Measurements from ENCODE around the gene TMEM52. TPM values are rescaled to one million over a fixed set of nuclear protein-coding genes. Genes with fewer than 3 reads are reported as not detected.
A peak's percentile ranks its signal among the peaks of the same experiment; 100 is the strongest.

Gene TMEM52
- total RNA-seq, 1 experiment from 2014 or later, result 4.1 TPM

DNA sequence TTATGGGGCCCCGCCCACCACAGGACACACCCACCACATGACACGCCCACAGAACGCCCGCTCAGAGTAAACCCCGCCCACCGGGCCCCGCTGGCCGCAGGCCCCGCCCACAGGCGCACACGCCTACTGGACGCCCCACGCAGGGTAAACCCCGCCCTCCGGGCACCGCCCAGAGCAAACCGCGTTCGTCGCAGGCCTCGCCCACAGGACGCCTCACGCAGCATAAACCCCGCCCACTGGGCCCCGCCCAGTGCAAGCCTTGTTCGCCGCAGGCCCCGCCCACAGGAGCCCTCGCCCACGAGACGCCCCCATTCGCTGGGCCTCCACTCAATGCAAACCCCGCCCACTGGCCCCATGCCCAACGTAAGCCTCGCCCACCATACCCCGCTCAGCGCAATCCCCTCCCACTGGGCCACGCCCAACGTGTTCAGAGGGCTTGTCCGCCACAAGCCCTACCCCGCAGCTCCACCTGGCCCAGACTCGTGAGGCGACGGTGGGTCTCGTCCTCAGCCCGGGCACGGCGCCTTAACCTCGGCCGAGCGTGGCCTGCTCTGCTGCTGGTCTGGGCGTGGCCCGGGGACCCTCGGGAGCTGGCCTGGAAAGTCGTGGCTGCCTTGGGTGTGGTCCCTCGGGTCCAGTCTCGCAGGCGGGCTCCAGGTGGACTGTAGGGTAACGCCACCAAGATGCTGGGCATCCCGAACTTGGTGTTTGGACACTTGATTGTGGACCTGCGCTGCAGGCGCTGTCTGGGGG is 401 bp upstream of the TMEM52 start:
- H3K36me3 ChIP-seq (ENCODE audit: insufficient read depth, low read length, poor library complexity, severe bottlenecking), result no peaks in the 10 kb centered on the region
- peak; percentile 99 for DNase-seq (ENCODE audit: low spot score)
- H3K4me3 ChIP-seq (ENCODE audit: low read depth, low read length, poor library complexity, severe bottlenecking), result peak overlapping the region; percentile 62
- ChIA-PET POLR2A (ENCODE audit: low non-redundant PET) (no interaction called here), CTCF (no interaction called here)
- peaks cover 13% of the 10 kb centered on the region for H3K4me1 ChIP-seq (ENCODE audit: insufficient read depth, low read length, poor library complexity, severe bottlenecking)
- intact Hi-C loops (cut with micrococcal nuclease; ENCODE audit: unreplicated experiment), result no loop called here
- TF ChIP-seq, protein P1, sequence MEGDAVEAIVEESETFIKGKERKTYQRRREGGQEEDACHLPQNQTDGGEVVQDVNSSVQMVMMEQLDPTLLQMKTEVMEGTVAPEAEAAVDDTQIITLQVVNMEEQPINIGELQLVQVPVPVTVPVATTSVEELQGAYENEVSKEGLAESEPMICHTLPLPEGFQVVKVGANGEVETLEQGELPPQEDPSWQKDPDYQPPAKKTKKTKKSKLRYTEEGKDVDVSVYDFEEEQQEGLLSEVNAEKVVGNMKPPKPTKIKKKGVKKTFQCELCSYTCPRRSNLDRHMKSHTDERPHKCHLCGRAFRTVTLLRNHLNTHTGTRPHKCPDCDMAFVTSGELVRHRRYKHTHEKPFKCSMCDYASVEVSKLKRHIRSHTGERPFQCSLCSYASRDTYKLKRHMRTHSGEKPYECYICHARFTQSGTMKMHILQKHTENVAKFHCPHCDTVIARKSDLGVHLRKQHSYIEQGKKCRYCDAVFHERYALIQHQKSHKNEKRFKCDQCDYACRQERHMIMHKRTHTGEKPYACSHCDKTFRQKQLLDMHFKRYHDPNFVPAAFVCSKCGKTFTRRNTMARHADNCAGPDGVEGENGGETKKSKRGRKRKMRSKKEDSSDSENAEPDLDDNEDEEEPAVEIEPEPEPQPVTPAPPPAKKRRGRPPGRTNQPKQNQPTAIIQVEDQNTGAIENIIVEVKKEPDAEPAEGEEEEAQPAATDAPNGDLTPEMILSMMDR (conservative IDR thresholded peaks at IDR 0.05; ENCODE audit: low read depth, low read length), result no peak
- no peak for TF ChIP-seq EZH2 (IDR thresholded peaks at IDR 0.05; ENCODE audit: borderline replicate concordance, low read depth, low read length, poor library complexity, severe bottlenecking)
- BruUV-seq (replicated peaks), result no TSS peak
- peak overlapping the region; percentile 65 for H3K27ac ChIP-seq (ENCODE audit: low read depth, low read length, poor library complexity, severe bottlenecking)
- H3K27me3 ChIP-seq (replicated peaks; ENCODE audit: insufficient read depth, low read depth, low read length, poor library complexity), result no peaks in the 10 kb centered on the region
- H3K9me3 ChIP-seq (ENCODE audit: low read depth, low read length, poor library complexity, severe bottlenecking), result no peaks in the 10 kb centered on the region

DNA sequence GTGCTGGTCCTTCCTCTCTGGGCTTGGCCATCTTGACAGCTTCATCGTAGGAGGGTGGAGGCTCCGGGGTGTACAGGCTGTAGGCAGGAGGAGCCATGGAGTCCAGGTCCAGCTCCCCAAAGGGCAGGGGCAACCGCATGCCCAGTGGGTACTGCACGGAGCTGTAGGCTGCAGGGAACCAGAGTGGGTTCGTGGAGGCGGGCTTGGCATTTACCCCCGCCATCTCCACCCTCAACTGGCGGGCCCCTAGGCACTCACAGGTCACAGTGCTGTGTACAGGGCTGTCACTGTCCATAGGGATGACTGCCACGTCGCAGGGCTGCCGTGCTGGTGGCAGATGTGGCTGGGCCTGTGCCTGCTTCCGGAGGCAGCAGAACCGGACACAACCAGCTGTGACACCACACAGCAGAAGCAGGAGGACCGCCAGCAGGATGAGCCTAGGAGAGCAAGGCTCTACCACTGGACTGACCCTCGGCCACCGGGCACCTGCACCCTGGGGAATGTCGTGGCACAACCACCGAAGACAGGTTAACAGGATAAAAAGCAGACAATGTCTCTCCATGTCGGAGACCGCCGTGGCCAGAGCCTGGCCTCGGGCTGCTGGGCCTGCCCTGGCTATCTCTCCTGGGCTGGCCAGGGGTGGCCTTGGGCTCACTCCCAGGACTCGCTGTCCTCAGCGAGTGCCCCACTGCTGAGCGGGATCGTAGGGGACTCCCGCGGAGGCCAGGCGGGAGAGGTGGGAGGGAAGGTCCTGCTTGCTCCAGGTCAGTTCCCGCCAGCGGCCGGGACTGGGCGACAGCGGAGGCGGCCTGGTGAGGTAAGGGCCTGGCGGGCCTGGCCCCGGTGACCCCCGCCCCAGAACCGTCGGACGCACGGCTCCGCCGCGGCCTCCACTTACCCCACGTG is 831 bp downstream of the TMEM52 start:
- H3K27ac ChIP-seq (ENCODE audit: low read depth, low read length, poor library complexity, severe bottlenecking), result peak overlapping the region; percentile 65
- peaks cover 13% of the 10 kb centered on the region for H3K4me1 ChIP-seq (ENCODE audit: insufficient read depth, low read length, poor library complexity, severe bottlenecking)
- no TSS peak for BruUV-seq (replicated peaks)
- TF ChIP-seq EZH2 (IDR thresholded peaks at IDR 0.05; ENCODE audit: borderline replicate concordance, low read depth, low read length, poor library complexity, severe bottlenecking), result no peak
- TF ChIP-seq, protein P1 (conservative IDR thresholded peaks at IDR 0.05; ENCODE audit: low read depth, low read length), result no peak
- peak overlapping the region; percentile 62 for H3K4me3 ChIP-seq (ENCODE audit: low read depth, low read length, poor library complexity, severe bottlenecking)
- intact Hi-C loops (cut with micrococcal nuclease; ENCODE audit: unreplicated experiment), result no loop called here
- no peaks in the 10 kb centered on the region for H3K9me3 ChIP-seq (ENCODE audit: low read depth, low read length, poor library complexity, severe bottlenecking)
- DNase-seq (ENCODE audit: low spot score), result no peak
- CTCF ChIA-PET, result no interaction called here
- POLR2A ChIA-PET (ENCODE audit: low non-redundant PET), result interaction anchor here (0.6 kb wide), 1 partner anchor 9 kb away, joined by 6 read pairs; no protein-coding TSS in a partner anchor
- no peaks in the 10 kb centered on the region for H3K27me3 ChIP-seq (replicated peaks; ENCODE audit: insufficient read depth, low read depth, low read length, poor library complexity)
- H3K36me3 ChIP-seq (ENCODE audit: insufficient read depth, low read length, poor library complexity, severe bottlenecking), result no peaks in the 10 kb centered on the region

DNA sequence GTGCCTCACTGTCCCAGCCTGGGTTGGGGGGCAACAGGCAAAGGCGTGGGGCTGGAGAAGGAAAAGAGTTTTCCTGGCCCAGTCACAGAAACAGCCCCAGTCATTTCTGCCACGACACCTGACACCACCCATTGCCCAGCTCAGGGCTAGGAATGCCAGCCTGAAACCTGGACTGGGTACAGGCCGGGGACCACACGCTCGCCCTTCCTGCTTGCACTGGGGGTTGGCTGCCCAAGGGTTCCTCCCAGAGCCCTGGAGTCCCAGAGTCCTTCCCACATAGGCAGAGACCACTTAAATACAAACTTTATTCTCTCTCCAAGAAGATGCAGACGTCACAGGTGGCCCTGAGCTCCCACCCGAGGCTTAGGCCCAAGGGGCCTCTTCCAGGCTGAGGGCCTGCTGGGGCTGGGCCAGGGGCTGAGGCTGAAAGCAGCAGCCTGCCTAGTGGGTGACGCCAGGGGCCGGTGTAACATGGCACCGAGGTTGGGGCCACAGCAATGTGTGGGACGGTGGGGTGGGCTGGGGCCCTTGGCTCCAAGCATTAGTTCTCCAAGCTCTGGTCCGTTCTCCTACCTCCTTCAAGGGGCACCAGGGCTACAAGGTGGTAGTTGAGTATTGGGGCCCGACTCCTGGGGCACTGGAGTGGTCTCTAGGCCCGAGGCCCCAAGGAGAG is 1.6 kb downstream of the TMEM52 start:
- no peaks in the 10 kb centered on the region for H3K27me3 ChIP-seq (replicated peaks; ENCODE audit: insufficient read depth, low read depth, low read length, poor library complexity)
- CTCF ChIA-PET, result no interaction called here
- no peak for DNase-seq (ENCODE audit: low spot score)

More for the DNA sequence above, 1.6 kb downstream of the TMEM52 start:
- Histone ChIP-seq H3K4me1 (ENCODE audit: insufficient read depth, low read length, poor library complexity, severe bottlenecking) (peaks cover 13% of the 10 kb centered on the region), H3K36me3 (ENCODE audit: insufficient read depth, low read length, poor library complexity, severe bottlenecking) (no peaks in the 10 kb centered on the region), H3K27ac (ENCODE audit: low read depth, low read length, poor library complexity, severe bottlenecking) (no peak overlapping the region), H3K9me3 (ENCODE audit: low read depth, low read length, poor library complexity, severe bottlenecking) (no peaks in the 10 kb centered on the region), H3K4me3 (ENCODE audit: low read depth, low read length, poor library complexity, severe bottlenecking) (no peak overlapping the region)
- intact Hi-C loops (cut with micrococcal nuclease; ENCODE audit: unreplicated experiment), result no loop called here
- POLR2A ChIA-PET (ENCODE audit: low non-redundant PET), result interaction anchor here (0.6 kb wide), 1 partner anchor 10 kb away, joined by 6 read pairs; no protein-coding TSS in a partner anchor
- no peak for TF ChIP-seq EZH2 (IDR thresholded peaks at IDR 0.05; ENCODE audit: borderline replicate concordance, low read depth, low read length, poor library complexity, severe bottlenecking)
- BruUV-seq (replicated peaks), result no TSS peak

All from A673 (cell line).